ENCODE measurements around the gene RUNDC3A. TPM values are rescaled to one million over a fixed set of nuclear protein-coding genes. Genes with fewer than 3 reads are reported as not detected.

RUNDC3A gene
- total and polyA plus RNA-seq, 2 of the 8 experiments (the other 6 are each of a cell fraction or from before 2014, with no cell fraction given), result 6.4 to 13.8 TPM

DNA sequence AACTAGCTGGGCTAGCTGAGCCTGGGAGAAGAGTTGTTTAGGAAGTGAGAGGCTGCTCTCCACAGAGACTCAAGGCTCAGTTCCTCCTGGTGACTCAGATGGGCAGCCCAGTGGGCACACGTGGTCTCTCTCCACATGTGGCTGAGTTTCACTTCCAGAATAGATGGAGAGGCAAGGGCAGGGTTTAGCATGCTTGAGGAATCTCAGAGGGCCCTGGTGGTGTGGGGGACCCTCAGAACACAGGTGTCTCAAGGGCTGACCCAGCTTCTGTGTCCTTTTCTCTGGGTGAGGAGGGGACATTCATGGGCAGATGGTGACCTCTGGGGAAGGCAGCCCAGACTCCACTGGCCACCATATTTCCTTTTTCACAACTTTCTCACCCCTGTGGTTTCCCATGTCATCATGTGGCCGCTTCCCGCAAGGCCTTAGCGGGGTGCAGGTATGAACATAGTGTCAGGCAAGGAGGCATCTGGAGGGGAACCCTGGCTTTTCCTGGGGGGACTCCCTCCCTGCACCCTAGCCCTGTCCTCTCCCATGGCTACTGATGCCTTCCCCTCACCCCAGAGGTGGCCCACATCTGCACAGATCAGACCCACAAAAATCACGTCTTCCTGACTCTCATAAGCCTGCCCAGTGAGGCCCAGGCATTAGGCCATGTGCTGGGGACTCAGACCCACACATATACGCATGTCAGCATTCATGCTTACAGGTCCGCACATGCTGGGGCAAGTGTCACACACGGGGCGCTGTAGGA, 40.0 kb downstream of the RUNDC3A start (continued):
- no peak for TF ChIP-seq POU5F1 (IDR thresholded peaks at IDR 0.05; ENCODE audit: low read depth, low read length)
- no peak for TF ChIP-seq SIRT6 (IDR thresholded peaks at IDR 0.05; ENCODE audit: low read length)
- TF ChIP-seq JUN (IDR thresholded peaks at IDR 0.05; ENCODE audit: low read depth, low read length), result no peak
- TF ChIP-seq, protein P1, sequence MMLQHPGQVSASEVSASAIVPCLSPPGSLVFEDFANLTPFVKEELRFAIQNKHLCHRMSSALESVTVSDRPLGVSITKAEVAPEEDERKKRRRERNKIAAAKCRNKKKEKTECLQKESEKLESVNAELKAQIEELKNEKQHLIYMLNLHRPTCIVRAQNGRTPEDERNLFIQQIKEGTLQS (IDR thresholded peaks at IDR 0.05; ENCODE audit: insufficient read depth, low read depth, low read length), result no peak
- no peak for TF ChIP-seq TBP (IDR thresholded peaks at IDR 0.05; ENCODE audit: low read depth, low read length)
- no peak for TF ChIP-seq SAP30 (IDR thresholded peaks at IDR 0.05; ENCODE audit: insufficient read depth, insufficient replicate concordance, low read length)
